SK-N-SH (cell line): Measurements from ENCODE around the gene ATP4A. TPM values are rescaled to one million over a fixed set of nuclear protein-coding genes. Genes with fewer than 3 reads are reported as not detected.

Experiments
- CTCF ChIA-PET: fragments of 300-600, 350-600 bp; formaldehyde crosslinking; extraction: SDS; loops from one replicate; lab custom pipeline; 2021; lab: Yijun Ruan, JAX
- POLR2A ChIA-PET: fragments of 350-600 bp; sonication (Branson Sonifier 250); formaldehyde crosslinking; extraction: SDS; loops from one replicate; lab custom pipeline; 2020; ENCODE audit warnings: antibody characterized with exemption, inconsistent platforms; lab: Yijun Ruan, JAX
- DNase-seq: peaks from one replicate; pipeline ENCODE4 v3.0.0; 2012
- H2AFZ ChIP-seq: fragments of 200-600 bp; sonication (generic); 2 replicates; pipeline ENCODE4 v1.8.1; 2016; ENCODE audit warnings: antibody characterized with exemption, mild to moderate bottlenecking, low read depth
- H3F3A ChIP-seq: fragments of 200-600 bp; sonication (generic); replicated peaks from 2 replicates; pipeline ENCODE3; 2016; ENCODE audit warnings: antibody characterized with exemption, mild to moderate bottlenecking; ENCODE audit not compliant: insufficient read depth
- H3K27ac ChIP-seq, 2 experiments: fragments of 200-500 bp in 1 of 2; fragments of 200-600 bp in 1 of 2; sonication (Bioruptor generic) in 1 of 2; sonication (generic), shearing (Covaris generic) in 1 of 2; 2 replicates each; pipeline versions ENCODE4 v1.5.1 to v1.6.1; 2014 to 2016; ENCODE audit warnings: low read depth in 2 of 2, inconsistent platforms in 1 of 2, low read length in 1 of 2, mild to moderate bottlenecking in 1 of 2, mixed read lengths in 1 of 2
- H3K27me3 ChIP-seq: fragments of 200-600 bp; sonication (generic), shearing (Covaris generic); 2 replicates; pipeline ENCODE4 v1.6.1; 2016; ENCODE audit warnings: mixed run types; ENCODE audit not compliant: insufficient read depth
- H3K36me3 ChIP-seq, 2 experiments: fragments of 200-500 bp in 1 of 2; fragments of 200-600 bp in 1 of 2; sonication (Bioruptor generic) in 1 of 2; sonication (generic) in 1 of 2; replicated peaks in 1 of 2; 2 replicates each; pipeline versions ENCODE3 to v1.5.1; 2014 to 2016; ENCODE audit warnings: low read length in 1 of 2, mild to moderate bottlenecking in 1 of 2; ENCODE audit not compliant: insufficient read depth in 2 of 2, control insufficient read depth in 1 of 2
- H3K4me1 ChIP-seq, 2 experiments: fragments of 200-500 bp in 1 of 2; fragments of 200-600 bp in 1 of 2; sonication (Bioruptor generic) in 1 of 2; sonication (generic), shearing (Covaris generic) in 1 of 2; 2 replicates each; pipeline versions ENCODE4 v1.5.1 to v1.6.1; 2014 to 2016; ENCODE audit warnings: low read depth in 1 of 2, low read length in 1 of 2, mixed run types in 1 of 2; ENCODE audit not compliant: insufficient read depth in 2 of 2, control insufficient read depth in 1 of 2
- H3K4me2 ChIP-seq: fragments of 200-600 bp; sonication (generic), shearing (Covaris generic); 2 replicates; pipeline ENCODE4 v1.6.1; 2017; ENCODE audit warnings: mixed run types
- H3K4me3 ChIP-seq, 2 experiments: fragments of 200-500 bp in 1 of 2; fragments of 200-600 bp in 1 of 2; sonication (Bioruptor generic) in 1 of 2; sonication (generic), shearing (Covaris generic) in 1 of 2; 2 replicates each; pipeline versions ENCODE4 v1.5.1 to v1.8.1; 2014 to 2016; ENCODE audit warnings: low read depth in 2 of 2, inconsistent platforms in 1 of 2, low read length in 1 of 2, mild to moderate bottlenecking in 1 of 2, mixed read lengths in 1 of 2, moderate library complexity in 1 of 2
- H3K79me2 ChIP-seq: fragments of 200-600 bp; sonication (generic); 2 replicates; pipeline ENCODE4 v1.8.1; 2017; ENCODE audit warnings: mild to moderate bottlenecking; ENCODE audit not compliant: insufficient read depth
- H3K9ac ChIP-seq: fragments of 200-600 bp; sonication (generic); 2 replicates; pipeline ENCODE4 v1.6.1; 2017; ENCODE audit warnings: mixed run types
- H3K9me2 ChIP-seq: fragments of 200-600 bp; sonication (generic); 2 replicates; pipeline ENCODE4 v1.6.1; 2017; ENCODE audit warnings: mixed run types
- H3K9me3 ChIP-seq: fragments of 200-600 bp; sonication (generic); 2 replicates; pipeline ENCODE4 v1.6.1; 2017; ENCODE audit warnings: mixed run types, mild to moderate bottlenecking, moderate library complexity
- H4K20me1 ChIP-seq: fragments of 200-600 bp; sonication (generic); 2 replicates; pipeline ENCODE4 v1.6.1; 2017; ENCODE audit warnings: mild to moderate bottlenecking, mixed run types; ENCODE audit not compliant: insufficient read depth
- EZH2phosphoT487 ChIP-seq: fragments of 200-600 bp; sonication (generic); IDR thresholded peaks from 2 replicates; pipeline ENCODE4 v1.6.1; 2017; ENCODE audit warnings: low read depth, mixed run types, mild to moderate bottlenecking, antibody characterized with exemption, moderate library complexity, borderline replicate concordance
- GATA2 ChIP-seq: sonication (generic); formaldehyde crosslinking; IDR thresholded peaks from 2 replicates; pipeline ENCODE4 v1.5.0; 2020; ENCODE audit warnings: mild to moderate bottlenecking, missing genetic modification reagents
- JUND ChIP-seq: IDR thresholded peaks from 2 replicates; pipeline ENCODE4 v1.4.0; 2012
- MXI1 ChIP-seq: IDR thresholded peaks from 2 replicates; pipeline ENCODE4 v1.6.1; 2012; ENCODE audit warnings: mild to moderate bottlenecking, low read depth, low read length, improper control_type of control experiment
- NFIC ChIP-seq: IDR thresholded peaks from 2 replicates; pipeline ENCODE4 v1.4.0; 2012; ENCODE audit warnings: borderline replicate concordance
- POLR2AphosphoS5 ChIP-seq: IDR thresholded peaks from 2 replicates; pipeline ENCODE4 v1.6.1; 2012; ENCODE audit warnings: low read depth, low read length
- RAD21 ChIP-seq: IDR thresholded peaks from 2 replicates; pipeline ENCODE4 v1.6.1; 2012; ENCODE audit warnings: mild to moderate bottlenecking, low read length
- RCOR1 ChIP-seq: fragments of 150-350 bp; IDR thresholded peaks from 2 replicates; pipeline ENCODE4 v1.6.1; 2017; ENCODE audit warnings: antibody characterized with exemption, low read length
- RFX5 ChIP-seq: IDR thresholded peaks from 2 replicates; pipeline ENCODE4 v1.6.1; 2012; ENCODE audit warnings: mild to moderate bottlenecking, improper control_type of control experiment, low read length
- RXRA ChIP-seq: IDR thresholded peaks from 2 replicates; pipeline ENCODE4 v1.4.0; 2012; ENCODE audit warnings: low read depth, mild to moderate bottlenecking, borderline replicate concordance
- TAF1 ChIP-seq: IDR thresholded peaks from 2 replicates; pipeline ENCODE4 v1.6.1; 2012; ENCODE audit warnings: low read depth, mild to moderate bottlenecking, low read length, moderate library complexity, borderline replicate concordance
- TEAD4 ChIP-seq: IDR thresholded peaks from 2 replicates; pipeline ENCODE4 v1.4.0; 2012; ENCODE audit warnings: mild to moderate bottlenecking, borderline replicate concordance; ENCODE audit not compliant: insufficient read depth
- YY1 ChIP-seq: IDR thresholded peaks from 2 replicates; pipeline ENCODE4 v1.4.0; 2012; ENCODE audit warnings: low read depth, mild to moderate bottlenecking
- WGBS: methylation state at CpG from one replicate; pipeline ENCODE4 v1.1.6; 2017; ENCODE audit warnings: low lambda C conversion rate; 5-methylcytosine and 5-hydroxymethylcytosine counted together
- polyA plus RNA-seq, 3 experiments: library from polyadenylated mRNA; depleted of rRNA; stranded (reverse); fragments of >200 nt; gene quantifications; 2 replicates each; pipeline ENCODE4 v1.2.3, GENCODE V29; 2012
- TF ChIP-seq, protein P1 (sequence below): IDR thresholded peaks from 2 replicates; pipeline ENCODE4 v1.6.1; 2012; ENCODE audit warnings: mild to moderate bottlenecking, low read depth, low read length, moderate library complexity
- TF ChIP-seq, protein P2 (sequence below): fragments of 150-350 bp; IDR thresholded peaks from 2 replicates; pipeline ENCODE4 v1.6.1; 2017; ENCODE audit warnings: antibody characterized with exemption, low read length, low read depth, borderline replicate concordance
- TF ChIP-seq, protein P3 (sequence below): IDR thresholded peaks from 2 replicates; pipeline ENCODE4 v1.4.0; 2012; ENCODE audit warnings: low read depth
- TF ChIP-seq, protein P4 (sequence below): IDR thresholded peaks from 2 replicates; pipeline ENCODE4; 2012

ATP4A gene
- polyA plus RNA-seq, 1 of the 3 experiments (the other 2 are of a cell fraction): not detected

DNA sequence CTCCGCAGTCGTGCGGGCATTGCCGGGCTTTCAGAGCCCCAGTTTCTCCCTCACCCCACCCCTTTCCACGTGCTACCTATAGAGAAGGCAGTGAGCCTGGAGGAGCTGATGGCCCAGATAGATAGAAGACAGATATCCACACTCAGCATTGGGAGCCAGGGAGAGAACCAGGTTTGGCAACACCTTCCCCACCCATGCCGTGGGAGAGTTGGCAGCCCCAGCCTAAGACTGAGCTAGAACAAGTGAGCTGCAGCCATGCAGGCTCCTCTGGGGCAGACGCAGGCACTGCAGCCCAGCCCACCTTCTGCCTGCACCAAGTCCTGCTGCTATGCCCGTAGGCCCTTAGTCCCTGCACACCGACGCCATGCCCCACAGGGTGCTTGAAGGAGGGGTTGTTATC lies 62.8 kb downstream of the ATP4A start:
- ChIA-PET POLR2A (no interaction called here), CTCF (interaction anchor here (1.4 to 1.9 kb wide), 2 partner anchors 10 to 148 kb away, joined by 7 to 12 read pairs; no protein-coding TSS in a partner anchor)
- H3K36me3 ChIP-seq: no peaks in the 10 kb centered on the region
- WGBS: 39% methylated on average over 10 of the region's 10 CpGs
- H2AFZ ChIP-seq: no peak overlapping the region
- no peak overlapping the region for H3K9ac ChIP-seq
- no peaks in the 10 kb centered on the region for H4K20me1 ChIP-seq
- no peaks in the 10 kb centered on the region for H3K9me3 ChIP-seq
- no peak overlapping the region for H3K4me2 ChIP-seq
- H3K9me2 ChIP-seq: no peaks in the 10 kb centered on the region
- H3K4me3 ChIP-seq: no peak overlapping the region
- DNase-seq: no peak
- TF ChIP-seq, protein P1, sequence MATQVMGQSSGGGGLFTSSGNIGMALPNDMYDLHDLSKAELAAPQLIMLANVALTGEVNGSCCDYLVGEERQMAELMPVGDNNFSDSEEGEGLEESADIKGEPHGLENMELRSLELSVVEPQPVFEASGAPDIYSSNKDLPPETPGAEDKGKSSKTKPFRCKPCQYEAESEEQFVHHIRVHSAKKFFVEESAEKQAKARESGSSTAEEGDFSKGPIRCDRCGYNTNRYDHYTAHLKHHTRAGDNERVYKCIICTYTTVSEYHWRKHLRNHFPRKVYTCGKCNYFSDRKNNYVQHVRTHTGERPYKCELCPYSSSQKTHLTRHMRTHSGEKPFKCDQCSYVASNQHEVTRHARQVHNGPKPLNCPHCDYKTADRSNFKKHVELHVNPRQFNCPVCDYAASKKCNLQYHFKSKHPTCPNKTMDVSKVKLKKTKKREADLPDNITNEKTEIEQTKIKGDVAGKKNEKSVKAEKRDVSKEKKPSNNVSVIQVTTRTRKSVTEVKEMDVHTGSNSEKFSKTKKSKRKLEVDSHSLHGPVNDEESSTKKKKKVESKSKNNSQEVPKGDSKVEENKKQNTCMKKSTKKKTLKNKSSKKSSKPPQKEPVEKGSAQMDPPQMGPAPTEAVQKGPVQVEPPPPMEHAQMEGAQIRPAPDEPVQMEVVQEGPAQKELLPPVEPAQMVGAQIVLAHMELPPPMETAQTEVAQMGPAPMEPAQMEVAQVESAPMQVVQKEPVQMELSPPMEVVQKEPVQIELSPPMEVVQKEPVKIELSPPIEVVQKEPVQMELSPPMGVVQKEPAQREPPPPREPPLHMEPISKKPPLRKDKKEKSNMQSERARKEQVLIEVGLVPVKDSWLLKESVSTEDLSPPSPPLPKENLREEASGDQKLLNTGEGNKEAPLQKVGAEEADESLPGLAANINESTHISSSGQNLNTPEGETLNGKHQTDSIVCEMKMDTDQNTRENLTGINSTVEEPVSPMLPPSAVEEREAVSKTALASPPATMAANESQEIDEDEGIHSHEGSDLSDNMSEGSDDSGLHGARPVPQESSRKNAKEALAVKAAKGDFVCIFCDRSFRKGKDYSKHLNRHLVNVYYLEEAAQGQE: no peak
- TF ChIP-seq RCOR1 (no peak), RXRA (no peak), JUND (no peak), EZH2phosphoT487 (no peak), NFIC (no peak), GATA2 (CRISPR knock-in tag) (no peak), TEAD4 (no peak), RFX5 (no peak), YY1 (no peak), MXI1 (no peak), TAF1 (no peak), RAD21 (no peak), POLR2AphosphoS5 (no peak)
- TF ChIP-seq, protein P2, sequence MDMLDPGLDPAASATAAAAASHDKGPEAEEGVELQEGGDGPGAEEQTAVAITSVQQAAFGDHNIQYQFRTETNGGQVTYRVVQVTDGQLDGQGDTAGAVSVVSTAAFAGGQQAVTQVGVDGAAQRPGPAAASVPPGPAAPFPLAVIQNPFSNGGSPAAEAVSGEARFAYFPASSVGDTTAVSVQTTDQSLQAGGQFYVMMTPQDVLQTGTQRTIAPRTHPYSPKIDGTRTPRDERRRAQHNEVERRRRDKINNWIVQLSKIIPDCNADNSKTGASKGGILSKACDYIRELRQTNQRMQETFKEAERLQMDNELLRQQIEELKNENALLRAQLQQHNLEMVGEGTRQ: no peak
- TF ChIP-seq, protein P3, sequence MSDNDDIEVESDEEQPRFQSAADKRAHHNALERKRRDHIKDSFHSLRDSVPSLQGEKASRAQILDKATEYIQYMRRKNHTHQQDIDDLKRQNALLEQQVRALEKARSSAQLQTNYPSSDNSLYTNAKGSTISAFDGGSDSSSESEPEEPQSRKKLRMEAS: no peak
- TF ChIP-seq, protein P4, sequence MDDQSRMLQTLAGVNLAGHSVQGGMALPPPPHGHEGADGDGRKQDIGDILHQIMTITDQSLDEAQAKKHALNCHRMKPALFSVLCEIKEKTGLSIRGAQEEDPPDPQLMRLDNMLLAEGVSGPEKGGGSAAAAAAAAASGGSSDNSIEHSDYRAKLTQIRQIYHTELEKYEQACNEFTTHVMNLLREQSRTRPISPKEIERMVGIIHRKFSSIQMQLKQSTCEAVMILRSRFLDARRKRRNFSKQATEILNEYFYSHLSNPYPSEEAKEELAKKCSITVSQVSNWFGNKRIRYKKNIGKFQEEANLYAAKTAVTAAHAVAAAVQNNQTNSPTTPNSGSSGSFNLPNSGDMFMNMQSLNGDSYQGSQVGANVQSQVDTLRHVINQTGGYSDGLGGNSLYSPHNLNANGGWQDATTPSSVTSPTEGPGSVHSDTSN: no peak
- no peaks in the 10 kb centered on the region for H3K4me1 ChIP-seq
- no peaks in the 10 kb centered on the region for H3F3A ChIP-seq
- no peaks in the 10 kb centered on the region for H3K79me2 ChIP-seq
- H3K27me3 ChIP-seq: peaks cover 92% of the 10 kb centered on the region
- no peak overlapping the region for H3K27ac ChIP-seq

Other genes with a start within 250 kb of the ATP4A start
- 0.16 and 0.18 TPM in 2 replicates for gene CD22, start 234.5 kb downstream of the ATP4A start, polyA plus RNA-seq (2012; rRNA removed)
- gene FFAR1, start 215.8 kb downstream of the ATP4A start, polyA plus RNA-seq (2012; rRNA removed): not detected in 2 replicates
- gene FFAR3, start 205.2 kb downstream of the ATP4A start, polyA plus RNA-seq (2012; rRNA removed): not detected in 2 replicates
- gene GPR42, start 192.6 kb downstream of the ATP4A start, polyA plus RNA-seq (2012; rRNA removed): not detected in 2 replicates
- not detected in 2 replicates for gene FFAR2, start 115.4 kb downstream of the ATP4A start, polyA plus RNA-seq (2012; rRNA removed)
- not detected in 2 replicates for gene KRTDAP, start 73.2 kb downstream of the ATP4A start, polyA plus RNA-seq (2012; rRNA removed)
- not detected in 2 replicates for gene DMKN, start 50.0 kb downstream of the ATP4A start, polyA plus RNA-seq (2012; rRNA removed)
- 0.16 and 0.25 TPM in 2 replicates for gene SBSN, start 35.3 kb downstream of the ATP4A start, polyA plus RNA-seq (2012; rRNA removed)
- not detected in 2 replicates for gene GAPDHS, start 30.2 kb downstream of the ATP4A start, polyA plus RNA-seq (2012; rRNA removed)
- 201 and 202 TPM in 2 replicates for gene TMEM147, start 18.0 kb downstream of the ATP4A start, polyA plus RNA-seq (2012; rRNA removed)
- not detected in 2 replicates for gene PMIS2, start 22.5 kb upstream of the ATP4A start, polyA plus RNA-seq (2012; rRNA removed)
- gene HAUS5, start 49.1 kb upstream of the ATP4A start, polyA plus RNA-seq (2012; rRNA removed): 5.1 and 7.1 TPM in 2 replicates
- 48.5 and 69.9 TPM in 2 replicates for gene RBM42, start 65.4 kb upstream of the ATP4A start, polyA plus RNA-seq (2012; rRNA removed)
- 0.84 and 1.6 TPM in 2 replicates for gene ETV2, start 78.1 kb upstream of the ATP4A start, polyA plus RNA-seq (2012; rRNA removed)
- gene COX6B1, start 84.7 kb upstream of the ATP4A start, polyA plus RNA-seq (2012; rRNA removed): 826 and 889 TPM in 2 replicates
- 0.11 and 0.16 TPM in 2 replicates for gene UPK1A, start 102.9 kb upstream of the ATP4A start, polyA plus RNA-seq (2012; rRNA removed)
- gene ZBTB32, start 140.9 kb upstream of the ATP4A start, polyA plus RNA-seq (2012; rRNA removed): not detected in 2 replicates
- gene KMT2B, start 154.3 kb upstream of the ATP4A start, polyA plus RNA-seq (2012; rRNA removed): 18.2 and 29.2 TPM in 2 replicates
- gene IGFLR1, start 178.8 kb upstream of the ATP4A start, polyA plus RNA-seq (2012; rRNA removed): 5.1 and 5.6 TPM in 2 replicates
- gene U2AF1L4, start 181.8 kb upstream of the ATP4A start, polyA plus RNA-seq (2012; rRNA removed): 25.9 and 29.4 TPM in 2 replicates
- 66.3 and 99.2 TPM in 2 replicates for gene PSENEN, start 182.0 kb upstream of the ATP4A start, polyA plus RNA-seq (2012; rRNA removed)
- 21.1 and 25.2 TPM in 2 replicates for gene LIN37, start 184.9 kb upstream of the ATP4A start, polyA plus RNA-seq (2012; rRNA removed)
- gene HSPB6, start 193.4 kb upstream of the ATP4A start, polyA plus RNA-seq (2012; rRNA removed): 0.10 and 0.43 TPM in 2 replicates
- gene PROSER3, start 194.5 kb upstream of the ATP4A start, polyA plus RNA-seq (2012; rRNA removed): 12.3 and 12.5 TPM in 2 replicates
- gene ARHGAP33, start 211.9 kb upstream of the ATP4A start, polyA plus RNA-seq (2012; rRNA removed): 6.5 and 7.8 TPM in 2 replicates
- gene PRODH2, start 249.2 kb upstream of the ATP4A start, polyA plus RNA-seq (2012; rRNA removed): not detected in 2 replicates